NCI-H2107 (cell line): ENCODE results near the gene CERS6.

Experiments
- DNase-seq: peaks from one replicate; lab custom pipeline; 2025; lab: John Stamatoyannopoulos, UW

CERS6 gene

DNA sequence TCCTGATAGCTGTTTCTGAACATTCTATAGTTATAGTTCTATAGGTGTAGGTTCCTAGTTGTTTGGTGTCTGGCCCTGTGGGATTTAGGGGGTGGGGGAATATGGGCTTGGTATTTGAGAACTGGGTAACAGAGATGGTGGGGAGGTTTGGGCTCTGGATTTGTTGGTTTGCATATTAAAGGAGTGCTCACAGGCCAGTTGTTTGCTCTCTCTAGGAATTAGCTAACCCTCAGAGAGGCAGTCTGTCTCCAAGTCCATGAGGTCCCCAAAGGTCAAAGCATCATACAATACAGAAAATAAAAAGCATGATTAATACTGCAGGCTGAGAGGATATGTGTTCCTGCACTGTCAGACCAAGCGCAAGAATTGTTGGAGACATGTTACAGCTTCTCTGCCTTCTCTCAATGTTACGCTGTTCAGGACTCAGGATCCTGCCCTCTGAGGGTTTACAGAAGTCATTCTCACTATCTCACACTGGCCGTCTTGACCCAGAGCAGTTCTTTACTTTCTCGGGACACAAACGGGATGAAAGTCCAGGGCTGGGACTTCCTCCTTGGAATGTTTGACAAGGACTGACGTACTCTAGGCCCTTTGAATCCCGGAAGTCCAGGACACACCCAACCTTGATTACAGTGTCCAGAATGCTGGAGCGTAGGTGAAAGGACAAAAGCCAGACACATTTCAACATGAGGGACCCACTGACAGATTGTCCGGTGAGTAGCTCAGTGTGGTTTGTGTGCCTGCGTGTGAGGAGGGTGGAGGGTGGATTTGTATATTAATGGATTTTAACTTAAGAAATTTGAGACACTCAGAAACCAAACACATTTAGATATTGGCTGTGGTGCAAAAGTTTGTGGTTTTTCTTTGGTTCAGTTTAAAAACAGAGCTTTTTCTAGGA lies 346.1 kb downstream of the CERS6 start, which contains the start of gene NOSTRIN:
Gene NOSTRIN (plus strand): TSS at position 677 of the 898 bp plus-strand sequence. CDS start 10 bp downstream, at position 687.
- no peak for DNase-seq

DNA sequence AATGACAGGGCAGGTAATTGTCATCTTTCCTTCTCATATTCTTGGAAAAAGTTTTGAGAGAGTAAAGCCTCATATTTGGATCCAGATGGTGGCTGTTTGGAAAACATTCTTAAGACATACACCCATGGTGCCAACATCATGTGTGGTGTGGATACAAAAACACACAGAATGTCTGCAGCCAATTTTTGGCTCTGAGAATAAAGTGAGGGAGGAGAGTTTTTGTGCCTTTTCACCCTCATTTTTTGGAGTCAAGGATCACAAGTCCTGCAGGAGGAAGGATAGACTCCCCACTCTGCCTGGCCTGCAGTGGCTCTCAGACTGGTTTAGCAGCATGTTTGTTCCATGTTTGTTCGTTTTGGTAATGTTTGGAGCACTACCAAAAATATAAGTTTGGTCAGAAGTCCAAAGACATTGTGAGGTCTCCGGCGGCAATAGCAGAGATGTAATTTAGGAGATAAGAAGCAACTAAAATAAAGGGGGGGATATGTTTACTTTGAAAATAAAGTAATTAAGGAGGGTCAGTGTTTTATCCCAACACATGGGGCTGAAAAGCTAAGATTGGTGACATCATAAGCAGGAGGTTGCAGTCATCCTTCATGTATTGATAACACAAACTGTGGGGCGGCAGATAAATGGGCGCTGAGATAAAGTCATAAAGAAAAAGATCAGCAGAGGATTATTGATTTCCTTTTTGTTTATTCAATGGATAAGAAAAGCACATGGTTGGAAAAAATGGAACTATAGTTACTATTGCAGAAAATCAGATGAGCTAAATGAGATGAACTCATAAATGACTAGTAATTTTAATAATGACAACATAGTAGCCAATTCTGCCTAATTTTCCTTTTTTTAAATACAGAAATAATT lies 347.0 kb downstream of the CERS6 start:
- no peak for DNase-seq

DNA sequence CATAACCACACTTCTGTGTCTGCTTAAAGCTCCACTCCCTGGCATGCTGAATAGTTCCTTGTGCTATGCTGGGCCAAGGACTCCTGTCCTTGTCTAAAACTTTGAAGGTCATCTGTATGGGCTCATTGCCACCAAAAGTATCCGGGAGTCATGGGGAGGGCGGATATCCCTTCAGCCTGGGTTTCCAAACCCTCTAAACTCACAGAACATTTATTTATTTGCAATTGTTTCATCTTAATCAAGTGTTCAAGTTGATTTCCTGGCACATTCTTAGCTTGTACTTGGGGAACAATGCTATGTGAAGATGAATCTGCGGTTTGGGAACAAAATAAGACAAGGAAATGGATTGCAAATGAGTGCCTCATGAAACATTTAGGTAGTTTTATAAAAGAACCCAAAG lies 348.1 kb downstream of the CERS6 start:
- no peak for DNase-seq

DNA sequence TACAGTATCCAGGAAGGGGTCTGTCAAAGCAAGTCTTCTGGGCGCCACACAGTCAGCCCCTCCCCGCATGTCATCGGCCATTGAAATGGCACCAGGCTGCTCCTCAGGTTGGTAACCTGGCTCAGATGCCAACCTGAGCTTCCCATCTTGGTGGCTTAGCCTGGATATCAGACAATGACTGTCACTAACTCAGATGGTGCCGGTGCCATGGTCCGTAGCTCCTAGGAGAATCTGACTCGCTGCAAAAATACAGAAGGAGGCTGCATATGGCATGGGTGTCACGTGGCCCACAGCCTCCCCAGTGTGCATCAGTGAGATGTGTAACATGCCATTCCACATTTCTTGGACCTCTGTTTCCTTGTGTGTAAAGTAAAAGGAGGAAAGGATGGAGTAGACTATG lies 349.5 kb downstream of the CERS6 start:
- DNase-seq: no peak

DNA sequence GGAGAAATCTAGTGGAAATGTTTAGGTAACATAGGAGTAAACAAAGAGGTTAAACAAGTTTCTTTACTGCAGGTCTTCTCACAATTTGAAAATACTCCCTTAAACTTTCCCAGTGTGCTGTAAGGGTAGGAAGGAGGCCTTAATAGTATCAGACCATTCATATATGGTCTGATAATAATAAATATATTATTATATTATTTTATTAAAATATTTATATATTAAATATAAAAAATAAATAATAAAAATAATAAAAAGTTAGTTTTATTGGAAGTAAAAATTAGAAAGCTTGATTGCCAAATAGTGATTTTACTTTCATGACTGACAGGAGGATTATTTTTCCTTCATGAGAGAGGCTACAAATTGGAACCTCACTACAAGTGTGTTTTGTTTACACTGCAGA lies 353.5 kb downstream of the CERS6 start:
- no peak for DNase-seq

DNA sequence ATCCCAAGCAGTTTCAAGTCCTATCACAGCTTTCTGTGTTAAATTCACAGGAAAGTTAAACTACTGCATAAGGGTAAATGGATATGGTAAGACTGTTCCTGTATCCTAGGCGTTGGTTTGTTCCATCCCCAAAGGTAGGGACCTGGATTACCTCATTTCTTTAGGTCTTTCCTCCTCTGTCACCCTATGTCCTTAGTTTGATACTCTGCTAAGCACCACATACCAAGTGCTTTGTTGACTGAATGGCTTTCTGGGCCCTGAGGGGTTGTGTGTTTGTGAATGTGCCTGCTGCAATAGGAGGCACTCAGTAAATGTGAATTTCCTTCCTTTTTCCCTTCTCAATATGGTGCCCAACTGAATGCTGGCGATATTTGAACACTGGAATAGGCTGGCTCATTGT lies 354.2 kb downstream of the CERS6 start:
- DNase-seq: no peak

DNA sequence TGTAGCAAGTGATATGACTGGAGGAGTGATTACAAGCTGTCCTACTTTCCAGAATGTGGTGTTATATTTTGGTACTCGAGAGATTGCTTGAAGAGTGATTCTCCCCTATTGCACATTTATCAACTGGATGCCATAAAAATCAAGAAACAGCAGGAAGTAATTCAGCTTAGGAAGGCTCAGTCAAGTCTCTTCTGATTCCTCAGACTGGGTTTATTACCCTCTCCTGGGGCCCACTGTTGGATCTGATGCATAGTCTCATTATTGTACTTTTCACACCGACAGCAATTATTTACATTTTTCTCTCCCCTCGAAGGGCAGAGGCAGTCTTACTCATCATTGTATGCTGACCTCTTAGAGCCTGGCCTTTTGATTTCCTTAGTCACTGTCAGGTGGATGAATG lies 355.6 kb downstream of the CERS6 start:
- no peak for DNase-seq

DNA sequence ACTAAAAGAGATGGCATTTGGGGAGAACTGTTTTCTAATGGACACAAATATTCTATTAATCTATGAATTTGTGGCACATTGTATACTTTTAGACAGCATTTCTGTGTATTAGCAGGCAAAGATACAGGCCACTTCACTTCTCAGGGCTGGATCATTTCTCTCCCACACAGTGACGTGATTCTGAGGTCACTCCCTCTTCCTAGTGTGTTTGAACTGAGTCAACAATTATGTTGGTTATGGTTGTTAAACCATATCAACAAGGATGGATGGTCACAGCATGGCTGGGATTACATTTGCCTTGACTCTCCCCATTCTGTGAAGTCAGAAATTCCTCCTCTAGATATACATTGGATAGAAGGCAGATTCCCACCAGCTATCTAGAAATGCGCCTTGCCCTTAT lies 358.0 kb downstream of the CERS6 start:
- DNase-seq: no peak

DNA sequence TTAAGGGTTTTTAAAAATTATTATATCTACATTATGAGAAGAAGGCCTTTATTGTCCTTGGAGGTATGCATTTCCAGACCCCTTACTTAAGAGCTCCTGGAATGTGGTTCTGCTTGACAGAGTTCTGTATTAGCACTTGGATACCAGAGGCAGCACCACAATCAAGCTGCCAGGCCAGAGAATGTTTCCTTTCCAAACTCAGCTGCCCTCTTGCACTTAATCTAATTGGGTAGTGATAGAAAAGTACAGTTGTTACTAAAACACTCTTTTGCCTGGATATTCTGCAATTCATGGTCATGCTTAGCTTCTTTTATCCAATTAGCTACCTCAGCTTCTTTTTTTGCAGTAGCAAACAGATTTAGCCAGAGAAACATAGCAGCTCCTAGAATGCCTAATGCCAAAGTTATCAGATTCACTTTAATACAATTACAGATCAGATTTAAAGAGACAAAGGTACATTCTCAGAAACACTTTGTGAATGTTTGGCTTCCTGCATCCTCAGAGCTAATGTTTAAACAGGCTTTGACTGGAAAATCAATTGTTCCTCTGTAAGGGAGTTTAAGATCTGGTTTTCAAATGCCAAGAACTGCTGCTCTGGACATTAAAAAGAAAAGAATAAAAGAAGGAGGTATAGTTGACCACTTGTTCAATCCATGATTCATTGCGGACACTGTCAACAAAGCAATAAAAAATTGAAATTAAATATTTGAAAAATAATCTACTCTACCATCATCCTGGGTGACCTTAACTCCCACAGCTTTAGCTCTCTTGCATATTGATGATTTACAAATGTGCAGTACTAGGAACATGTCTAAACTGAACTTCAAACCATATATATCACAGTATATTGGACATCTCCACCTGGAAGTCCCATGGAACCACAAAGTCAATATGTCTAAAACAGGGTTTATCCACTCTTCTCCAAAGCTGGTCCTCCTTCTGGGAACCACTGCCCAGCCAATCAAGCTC lies 359.2 kb downstream of the CERS6 start:
- no peak for DNase-seq

DNA sequence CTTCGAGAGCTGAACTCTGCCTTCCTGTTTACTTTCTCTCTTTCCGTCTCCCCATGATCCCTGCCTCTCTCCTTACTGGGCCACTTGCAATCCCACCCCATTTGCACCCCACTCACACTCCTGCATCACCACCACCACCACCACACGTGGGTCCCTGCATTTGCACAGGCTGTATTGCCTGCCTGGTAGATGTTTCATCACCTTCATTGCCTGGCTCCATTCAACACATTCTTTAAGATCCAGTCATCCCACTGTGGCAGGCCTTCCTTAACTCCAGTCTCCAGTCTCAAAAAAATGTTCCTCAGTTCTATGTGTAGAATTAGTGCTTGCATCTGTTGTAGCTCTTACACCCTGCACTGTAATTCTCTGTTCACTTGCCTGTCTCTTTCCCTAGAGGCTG lies 360.3 kb downstream of the CERS6 start:
- no peak for DNase-seq

DNA sequence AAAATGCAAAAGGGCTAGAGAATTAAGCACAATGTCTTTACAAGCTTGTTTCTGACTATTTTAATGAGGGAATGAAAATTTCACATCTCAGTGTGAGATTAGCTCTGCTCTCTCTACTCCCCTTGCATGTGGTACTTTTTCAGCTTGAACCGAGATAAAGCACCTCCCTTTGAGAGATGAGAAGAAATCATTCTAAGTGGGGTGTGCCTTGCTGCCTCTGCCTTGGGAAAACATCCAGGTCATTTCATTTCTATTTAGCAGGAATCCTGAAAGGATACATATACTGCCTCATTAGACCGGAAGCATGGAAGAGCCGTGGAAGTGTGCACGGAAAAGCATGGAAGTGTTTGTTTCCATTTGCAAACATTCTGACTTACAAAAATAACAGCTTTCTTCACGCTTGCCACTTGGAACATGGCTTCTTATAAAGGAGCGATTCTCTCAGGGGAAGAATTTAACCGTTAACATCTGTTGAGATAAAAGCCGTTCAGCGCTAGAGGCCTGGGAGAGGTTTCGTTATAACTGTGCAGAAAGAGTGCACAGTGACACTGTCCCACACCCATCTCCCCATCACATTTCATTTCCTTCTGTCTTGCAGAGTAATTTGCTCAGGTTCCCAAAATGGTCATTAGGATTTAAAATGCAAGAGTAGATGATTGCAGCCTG lies 363.1 kb downstream of the CERS6 start:
- DNase-seq: no peak

DNA sequence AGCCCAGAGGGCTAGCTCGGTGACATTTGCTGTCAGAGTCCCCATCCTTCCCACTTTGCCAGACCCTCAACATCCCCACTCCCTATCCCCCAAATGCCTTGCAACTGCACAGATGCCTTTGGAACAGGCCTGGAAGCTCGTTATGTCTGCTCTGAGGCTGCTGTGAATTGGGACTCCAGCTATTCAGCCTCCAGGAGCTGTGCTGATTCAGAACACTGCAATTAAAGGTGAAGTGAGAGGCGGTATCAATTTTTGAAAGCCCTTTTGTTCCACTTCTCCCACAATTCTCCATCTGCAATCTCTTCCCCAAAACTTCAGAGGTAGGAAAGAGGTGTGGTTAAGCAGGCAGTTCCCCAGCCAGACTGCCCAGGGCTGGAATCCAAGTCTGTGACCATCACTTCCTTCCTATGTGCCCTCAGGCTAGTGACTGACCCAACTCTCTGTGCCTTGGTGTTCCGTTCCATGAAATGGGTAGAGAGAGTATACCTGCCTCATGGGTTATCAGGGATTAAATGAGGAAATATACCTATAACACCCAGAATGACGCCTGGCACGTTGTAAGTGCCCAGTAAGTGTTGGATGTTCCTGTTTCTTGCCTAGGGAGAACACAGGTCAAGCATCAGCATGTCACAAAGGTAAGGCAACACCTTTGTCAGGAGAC lies 363.9 kb downstream of the CERS6 start:
- DNase-seq: no peak

DNA sequence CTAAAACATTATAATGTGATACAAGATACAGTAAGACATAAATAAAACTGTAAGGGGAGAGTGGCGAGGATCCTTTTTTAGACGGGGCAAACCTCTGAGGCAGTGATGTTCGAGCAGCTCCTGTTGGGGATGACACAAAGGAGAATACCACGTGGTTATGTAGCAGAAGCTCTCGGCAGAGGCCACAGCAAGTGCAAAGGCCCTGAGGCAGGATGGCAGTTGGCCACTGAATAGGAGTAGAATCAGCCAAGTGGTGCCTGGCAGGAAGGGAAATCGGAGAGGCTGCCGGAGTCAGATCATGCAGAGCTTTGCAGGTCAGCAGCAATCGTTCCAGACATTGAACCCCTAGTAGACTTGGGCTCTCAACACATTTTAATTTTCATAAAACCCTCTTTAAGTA lies 365.5 kb downstream of the CERS6 start:
- DNase-seq: no peak

DNA sequence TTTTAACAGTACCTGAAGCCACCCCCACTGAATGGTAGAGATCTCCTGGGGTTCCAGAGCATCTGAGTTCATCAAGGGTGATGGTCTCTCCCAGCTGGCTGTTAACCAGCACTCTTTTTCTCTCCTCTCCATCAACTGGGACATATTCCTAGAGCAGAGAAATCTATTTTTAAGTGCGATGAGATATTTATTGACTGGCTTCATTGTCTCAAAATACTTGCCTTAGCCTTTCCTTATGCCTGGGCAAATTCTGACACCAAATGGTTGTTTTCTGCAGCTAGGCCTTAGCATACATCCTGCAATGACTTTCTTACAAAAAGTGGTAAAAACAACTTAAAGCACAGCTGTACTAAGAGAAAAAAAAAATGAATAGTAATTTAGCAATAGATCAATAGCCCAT lies 365.9 kb downstream of the CERS6 start:
- no peak for DNase-seq
